Esophagus muscularis mucosa (tissue), 4 donors: Measurements from ENCODE around the gene WDFY2. TPM values are rescaled to one million over a fixed set of nuclear protein-coding genes. Genes with fewer than 3 reads are reported as not detected.

Experiments
- DNase-seq: peaks from one replicate; pipeline ENCODE4 v3.0.0-alpha.2; 2017; ENCODE audit errors: extremely low spot score
- H3K27ac ChIP-seq, 4 donors: fragments of 200-600 bp; sonication (generic); replicated peaks in 1 of 4; 1 replicate in 3 of 4; 2 replicates in 1 of 4; pipeline ENCODE4 v1.5.1; 2016 to 2019; ENCODE audit warnings: mild to moderate bottlenecking in 1 of 4
- H3K27me3 ChIP-seq, 4 donors: fragments of 200-600 bp; sonication (generic); one replicate each; pipeline versions ENCODE4 v1.5.1 to v1.6.0; 2016 to 2019
- H3K36me3 ChIP-seq, 4 donors: fragments of 200-600 bp; sonication (generic); one replicate each; pipeline ENCODE4 v1.5.1; 2016 to 2019
- H3K4me1 ChIP-seq, 4 donors: fragments of 200-600 bp; sonication (generic); one replicate each; pipeline ENCODE4 v1.5.1; 2016 to 2019
- H3K4me3 ChIP-seq, 4 donors: fragments of 200-600 bp; sonication (generic); 1 replicate in 2 of 4; 2 replicates in 2 of 4; pipeline ENCODE4 v1.5.1; 2016 to 2019; ENCODE audit warnings: mild to moderate bottlenecking in 4 of 4, moderate library complexity in 1 of 4
- H3K9me3 ChIP-seq, 4 donors: fragments of 200-600 bp; sonication (generic); 1 replicate in 3 of 4; 2 replicates in 1 of 4; pipeline ENCODE4 v1.5.1; 2016 to 2019
- CTCF ChIP-seq, 3 experiments: fragments of 200-600 bp in 2 of 3; fragments of 450-650 bp in 1 of 3; sonication (generic) in 2 of 3; IDR thresholded peaks; one replicate each; pipeline ENCODE4 v1.5.1; 2017 to 2019; ENCODE audit warnings: antibody characterized with exemption in 3 of 3, mild to moderate bottlenecking in 2 of 3, moderate library complexity in 1 of 3
- EP300 ChIP-seq: sonication (generic); formaldehyde crosslinking; IDR thresholded peaks from one replicate; pipeline ENCODE4 v1.6.1; 2017; ENCODE audit warnings: antibody characterized with exemption
- POLR2A ChIP-seq: fragments of 450-650 bp; IDR thresholded peaks from one replicate; pipeline ENCODE4 v1.6.1; 2017; ENCODE audit warnings: antibody characterized with exemption, moderate library complexity, mild to moderate bottlenecking, low read depth
- POLR2AphosphoS5 ChIP-seq, 2 donors: sonication (generic); formaldehyde crosslinking; IDR thresholded peaks; one replicate each; pipeline ENCODE4 v1.6.1; 2017; ENCODE audit warnings: antibody characterized with exemption in 2 of 2
- WGBS: methylation state at CpG from one replicate; pipeline ENCODE4 v1.1.5; 2018; 5-methylcytosine and 5-hydroxymethylcytosine counted together
- intact Hi-C: fragments of 100-400 bp; cut with DNase I; formaldehyde crosslinking; loops from one replicate; pipeline ENCODE4 v1.15.1; 2023
- total RNA-seq, 4 donors: library from RNA; depleted of rRNA; stranded (reverse); fragments of >200 nt; gene quantifications; one replicate each; pipeline versions ENCODE4 v1.1.0 to v1.2.1, GENCODE V29; 2016

WDFY2 gene
- total RNA-seq, 4 donors from 2014 or later: 4.7 to 8.7 (median 5.7) TPM

- Histone ChIP-seq H3K36me3 (peaks cover 0 to 32% (median 6%) of the 10 kb centered on the region in 4 donors), H3K9me3 (no peaks in the 10 kb centered on the region), H3K4me3 (no peak overlapping the region), H3K27me3 (no peaks in the 10 kb centered on the region), H3K4me1 (peaks cover 0 to 24% (median 13%) of the 10 kb centered on the region in 4 donors), H3K27ac (peak overlapping the region; percentile 44 to 71 (median 66))
- WGBS: 87% methylated on average over 6 of the region's 6 CpGs
- DNase-seq: no peak
- intact Hi-C loops: no loop called here
- TF ChIP-seq POLR2AphosphoS5 (IDR thresholded peaks at IDR 0.05): peak in 1 of 2 donors; percentile 8
- no peak for TF ChIP-seq POLR2A
Measured at GRCh38 chr13:51739027-51739764, 154.9 kb downstream of the WDFY2 start.

GRCh38 chr13:51740698-51741097 is 156.4 kb downstream of the WDFY2 start:
- DNase-seq: peak; percentile 29
- Histone ChIP-seq H3K4me3 (no peak overlapping the region), H3K4me1 (peaks cover 0 to 24% (median 13%) of the 10 kb centered on the region in 4 donors), H3K27me3 (no peaks in the 10 kb centered on the region), H3K36me3 (peaks cover 0 to 35% (median 2%) of the 10 kb centered on the region in 4 donors), H3K27ac (peak overlapping the region; percentile 44 to 72 (median 66)), H3K9me3 (no peaks in the 10 kb centered on the region)
- TF ChIP-seq POLR2AphosphoS5 (IDR thresholded peaks at IDR 0.05): no peak
- no peak for TF ChIP-seq CTCF (IDR thresholded peaks at IDR 0.05)
- no peak for TF ChIP-seq POLR2A
- no peak for TF ChIP-seq EP300
- intact Hi-C loops: no loop called here
- WGBS: 58% methylated on average over 5 of the region's 5 CpGs

- Histone ChIP-seq H3K4me1 (peaks cover 0 to 24% (median 13%) of the 10 kb centered on the region in 4 donors), H3K36me3 (peaks cover 0 to 35% (median 2%) of the 10 kb centered on the region in 4 donors), H3K27ac (peak overlapping the region in 1 of 4 donors; percentile 7), H3K27me3 (no peaks in the 10 kb centered on the region), H3K4me3 (no peak overlapping the region), H3K9me3 (no peaks in the 10 kb centered on the region)
- intact Hi-C loops: no loop called here
- no peak for DNase-seq
- WGBS: 96% methylated on average over 2 of the region's 2 CpGs
- no peak for TF ChIP-seq POLR2AphosphoS5 (IDR thresholded peaks at IDR 0.05)
- no peak for TF ChIP-seq POLR2A
- no peak for TF ChIP-seq EP300
Measured at GRCh38 chr13:51742031-51742430, 157.8 kb downstream of the WDFY2 start.

GRCh38 chr13:51742611-51743010 is 158.3 kb downstream of the WDFY2 start:
- intact Hi-C loops: no loop called here
- no peak overlapping the region for H3K27ac ChIP-seq
- H3K27me3 ChIP-seq: no peaks in the 10 kb centered on the region
- peak; percentile 31 for DNase-seq
- H3K4me1 ChIP-seq: peaks cover 0 to 24% (median 14%) of the 10 kb centered on the region in 4 donors
- H3K36me3 ChIP-seq: peaks cover 0 to 35% (median 3%) of the 10 kb centered on the region in 4 donors
- no peak overlapping the region for H3K4me3 ChIP-seq
- peaks cover 0 to 3% (median 1%) of the 10 kb centered on the region in 4 donors for H3K9me3 ChIP-seq
- 93% methylated on average over 2 of the region's 2 CpGs for WGBS
- no peak for TF ChIP-seq POLR2A
- TF ChIP-seq CTCF (IDR thresholded peaks at IDR 0.05): no peak
- no peak for TF ChIP-seq POLR2AphosphoS5 (IDR thresholded peaks at IDR 0.05)
- no peak for TF ChIP-seq EP300

- H3K9me3 ChIP-seq: peaks cover 0 to 15% (median 5%) of the 10 kb centered on the region in 4 donors
- H3K36me3 ChIP-seq: peaks cover 0 to 25% (median 6%) of the 10 kb centered on the region in 4 donors
- H3K27me3 ChIP-seq: no peaks in the 10 kb centered on the region
- H3K27ac ChIP-seq: no peak overlapping the region
- WGBS: 96% methylated on average over 2 of the region's 2 CpGs
- TF ChIP-seq CTCF (IDR thresholded peaks at IDR 0.05): no peak
- no peak for TF ChIP-seq POLR2A
- no peak for TF ChIP-seq POLR2AphosphoS5 (IDR thresholded peaks at IDR 0.05)
- no peak for TF ChIP-seq EP300
- DNase-seq: peak; percentile 31
- H3K4me1 ChIP-seq: peaks cover 0 to 13% (median 8%) of the 10 kb centered on the region in 4 donors
- intact Hi-C loops: no loop called here
- H3K4me3 ChIP-seq: no peak overlapping the region
Measured at GRCh38 chr13:51745243-51745642, 161.0 kb downstream of the WDFY2 start.
